NCI-H1694 (cell line): Measurements from ENCODE around the gene SLC38A7.
"Not testable (repeated sequence)": the region's sequence is repeated elsewhere in the genome, so short reads cannot be mapped to it uniquely, and the experiment has no call there.

Experiments
- DNase-seq: peaks from one replicate; lab custom pipeline; 2025; lab: John Stamatoyannopoulos, UW

Gene SLC38A7

GRCh38 chr16:58678269-58678668, 6.3 kb downstream of the SLC38A7 start:
- DNase-seq = no peak

GRCh38 chr16:58670946-58671583, 13.5 kb downstream of the SLC38A7 start:
- no peak for DNase-seq

- DNase-seq = no peak
These were observed 14.4 kb downstream of the SLC38A7 start for GRCh38 chr16:58670177-58670576.

- no peak for DNase-seq
These were observed 19.4 kb downstream of the SLC38A7 start for GRCh38 chr16:58665200-58665599.

- no peak for DNase-seq
These were observed 23.3 kb downstream of the SLC38A7 start for GRCh38 chr16:58661199-58661830.

- not testable (repeated sequence) for DNase-seq
These were observed 24.7 kb downstream of the SLC38A7 start for GRCh38 chr16:58659911-58660310.

- DNase-seq = no peak
These were observed 25.8 kb downstream of the SLC38A7 start for GRCh38 chr16:58658796-58659211.

- no peak for DNase-seq
These were observed 27.7 kb downstream of the SLC38A7 start for GRCh38 chr16:58656899-58657298.

GRCh38 chr16:58655215-58655596, 29.4 kb downstream of the SLC38A7 start:
- no peak for DNase-seq

GRCh38 chr16:58654560-58655214, 29.9 kb downstream of the SLC38A7 start:
- no peak for DNase-seq

- no peak for DNase-seq
These were observed 31.8 kb downstream of the SLC38A7 start for GRCh38 chr16:58652741-58653140.

GRCh38 chr16:58651965-58652348, 32.6 kb downstream of the SLC38A7 start:
- no peak for DNase-seq

- no peak for DNase-seq
These were observed 34.9 kb downstream of the SLC38A7 start for GRCh38 chr16:58649707-58650106.

- no peak for DNase-seq
These were observed 37.5 kb downstream of the SLC38A7 start for GRCh38 chr16:58647107-58647506.

GRCh38 chr16:58644765-58645487, 39.6 kb downstream of the SLC38A7 start:
- no peak for DNase-seq

GRCh38 chr16:58644108-58644507, 40.5 kb downstream of the SLC38A7 start:
- no peak for DNase-seq

- DNase-seq = no peak
These were observed 43.6 kb downstream of the SLC38A7 start for GRCh38 chr16:58640949-58641348.

GRCh38 chr16:58639836-58640235, 44.7 kb downstream of the SLC38A7 start:
- DNase-seq = no peak

- no peak for DNase-seq
These were observed 45.3 kb downstream of the SLC38A7 start for GRCh38 chr16:58639230-58639629.

GRCh38 chr16:58638148-58639036, 46.2 kb downstream of the SLC38A7 start:
- DNase-seq = no peak

GRCh38 chr16:58637021-58637420, 47.5 kb downstream of the SLC38A7 start:
- DNase-seq = not testable (repeated sequence)

- DNase-seq = no peak
These were observed 48.1 kb downstream of the SLC38A7 start for GRCh38 chr16:58636466-58636865.
